ENCODE data around the gene NRTN.

Gene NRTN, protein sequence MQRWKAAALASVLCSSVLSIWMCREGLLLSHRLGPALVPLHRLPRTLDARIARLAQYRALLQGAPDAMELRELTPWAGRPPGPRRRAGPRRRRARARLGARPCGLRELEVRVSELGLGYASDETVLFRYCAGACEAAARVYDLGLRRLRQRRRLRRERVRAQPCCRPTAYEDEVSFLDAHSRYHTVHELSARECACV

DNA sequence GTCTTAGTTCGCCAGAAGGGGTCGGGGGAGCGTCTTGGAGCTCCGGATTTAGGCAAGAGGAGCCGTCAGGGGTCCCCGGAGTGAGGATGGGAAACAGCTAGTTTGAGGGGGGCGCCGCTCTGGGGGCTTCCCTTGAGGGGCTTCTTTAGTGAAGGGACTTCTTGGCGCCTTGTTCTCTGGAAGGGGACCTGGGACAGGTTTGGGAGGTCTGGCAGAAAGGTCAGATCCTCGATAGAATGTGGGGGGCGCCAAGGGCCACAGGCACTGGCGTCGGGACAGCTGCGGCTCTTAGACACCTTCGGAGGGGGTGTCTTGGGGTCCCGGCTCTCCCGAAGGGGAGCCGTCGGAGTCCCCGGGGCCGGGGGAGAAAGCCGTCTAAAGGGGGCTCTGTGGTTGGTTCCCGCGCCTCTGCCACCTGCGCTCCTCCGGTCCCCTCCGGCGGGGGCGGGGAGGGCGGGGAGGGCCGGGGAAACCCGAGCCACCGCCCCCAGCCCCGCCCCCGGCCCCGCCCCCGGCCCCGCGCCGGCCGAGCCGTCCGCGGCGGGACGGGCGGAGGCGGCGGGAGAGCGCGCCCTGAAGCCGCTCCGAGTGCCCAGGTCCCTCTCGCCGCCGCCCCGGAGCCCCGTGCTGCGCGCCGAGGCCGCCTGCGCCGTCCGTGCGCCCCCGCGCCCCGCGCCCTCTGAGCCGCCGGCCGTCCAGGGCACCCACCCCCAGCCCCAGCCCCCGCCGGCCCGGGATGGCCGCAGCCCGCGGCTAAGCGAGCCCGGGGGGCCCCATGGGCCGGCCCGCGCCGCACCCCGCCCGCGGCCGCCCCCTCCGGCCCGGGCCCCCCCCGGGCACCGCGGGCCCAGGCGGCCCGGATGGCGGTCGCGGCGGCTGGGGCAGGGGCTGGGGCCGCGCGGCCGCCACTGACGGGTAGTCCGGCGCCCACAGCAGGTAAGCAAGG lies at the start of gene NRTN:
TSS of gene NRTN (plus strand) at position 552 of the 946 bp plus-strand sequence. CDS start 19,099 bp downstream, outside the sequence.
- no peak for DNase-seq (ENCODE audit: low read depth)
- peak within 1 kb of the TSS; percentile 33 for H3K4me3 ChIP-seq (ENCODE audit: low read length)
- TF ChIP-seq, protein P1, sequence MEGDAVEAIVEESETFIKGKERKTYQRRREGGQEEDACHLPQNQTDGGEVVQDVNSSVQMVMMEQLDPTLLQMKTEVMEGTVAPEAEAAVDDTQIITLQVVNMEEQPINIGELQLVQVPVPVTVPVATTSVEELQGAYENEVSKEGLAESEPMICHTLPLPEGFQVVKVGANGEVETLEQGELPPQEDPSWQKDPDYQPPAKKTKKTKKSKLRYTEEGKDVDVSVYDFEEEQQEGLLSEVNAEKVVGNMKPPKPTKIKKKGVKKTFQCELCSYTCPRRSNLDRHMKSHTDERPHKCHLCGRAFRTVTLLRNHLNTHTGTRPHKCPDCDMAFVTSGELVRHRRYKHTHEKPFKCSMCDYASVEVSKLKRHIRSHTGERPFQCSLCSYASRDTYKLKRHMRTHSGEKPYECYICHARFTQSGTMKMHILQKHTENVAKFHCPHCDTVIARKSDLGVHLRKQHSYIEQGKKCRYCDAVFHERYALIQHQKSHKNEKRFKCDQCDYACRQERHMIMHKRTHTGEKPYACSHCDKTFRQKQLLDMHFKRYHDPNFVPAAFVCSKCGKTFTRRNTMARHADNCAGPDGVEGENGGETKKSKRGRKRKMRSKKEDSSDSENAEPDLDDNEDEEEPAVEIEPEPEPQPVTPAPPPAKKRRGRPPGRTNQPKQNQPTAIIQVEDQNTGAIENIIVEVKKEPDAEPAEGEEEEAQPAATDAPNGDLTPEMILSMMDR (conservative IDR thresholded peaks at IDR 0.05; ENCODE audit: low read depth, low read length): no peak

DNA sequence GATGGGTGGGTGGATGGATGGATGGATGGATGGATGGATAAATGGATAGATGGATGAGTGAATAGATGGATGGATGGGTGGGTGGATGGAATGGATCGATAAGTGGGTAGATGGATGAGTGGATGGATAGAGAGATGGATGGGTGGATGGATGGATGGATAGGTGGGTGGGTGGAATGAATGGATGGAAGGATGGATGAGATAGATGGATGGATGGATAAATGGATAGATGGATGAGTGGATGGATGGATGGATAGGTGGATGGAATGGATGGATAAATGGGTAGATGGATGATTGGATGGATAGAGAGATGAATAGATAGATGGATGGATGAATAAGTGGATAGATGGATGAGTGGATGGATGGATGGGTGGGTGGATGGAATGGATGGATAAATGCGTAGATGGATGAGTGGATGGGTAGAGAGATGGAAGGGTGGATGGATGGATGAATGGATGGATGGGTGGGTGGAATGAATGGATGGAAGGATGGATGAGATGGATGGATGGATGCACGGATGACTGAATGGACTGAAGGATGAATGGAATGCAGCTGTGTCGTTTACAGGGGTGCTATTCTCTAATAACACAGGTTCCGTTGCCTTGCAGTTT lies 42.2 kb upstream of the NRTN start:
- TF ChIP-seq, protein P1 (conservative IDR thresholded peaks at IDR 0.05; ENCODE audit: low read depth, low read length): no peak
- no peak overlapping the region for H3K4me3 ChIP-seq (ENCODE audit: low read length)

DNA sequence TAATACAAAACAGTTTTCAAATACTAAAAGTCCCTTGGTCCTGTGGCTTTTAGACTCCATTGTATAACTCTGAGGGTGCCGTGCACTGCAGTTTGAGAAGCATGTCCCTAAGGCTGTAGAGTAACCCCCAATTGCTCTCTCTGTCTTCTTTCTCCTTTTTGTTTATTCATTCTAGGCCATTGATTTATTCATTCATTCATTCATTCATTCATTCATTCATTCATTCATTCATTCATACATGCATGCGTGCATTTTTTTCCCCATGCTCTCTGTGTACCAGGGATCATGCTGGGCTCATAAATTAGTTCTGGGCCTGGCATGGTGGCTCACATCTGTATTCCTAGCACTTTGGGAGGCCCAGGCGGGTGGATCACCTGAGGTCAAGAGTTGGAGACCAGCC lies 39.6 kb upstream of the NRTN start:
- TF ChIP-seq, protein P1 (conservative IDR thresholded peaks at IDR 0.05; ENCODE audit: low read depth, low read length): no peak
- H3K4me3 ChIP-seq (ENCODE audit: low read length): no peak overlapping the region
- no peak for DNase-seq (ENCODE audit: low read depth)

More for the DNA sequence above, 42.2 kb upstream of the NRTN start:
- no peak for DNase-seq (ENCODE audit: low read depth)

DNA sequence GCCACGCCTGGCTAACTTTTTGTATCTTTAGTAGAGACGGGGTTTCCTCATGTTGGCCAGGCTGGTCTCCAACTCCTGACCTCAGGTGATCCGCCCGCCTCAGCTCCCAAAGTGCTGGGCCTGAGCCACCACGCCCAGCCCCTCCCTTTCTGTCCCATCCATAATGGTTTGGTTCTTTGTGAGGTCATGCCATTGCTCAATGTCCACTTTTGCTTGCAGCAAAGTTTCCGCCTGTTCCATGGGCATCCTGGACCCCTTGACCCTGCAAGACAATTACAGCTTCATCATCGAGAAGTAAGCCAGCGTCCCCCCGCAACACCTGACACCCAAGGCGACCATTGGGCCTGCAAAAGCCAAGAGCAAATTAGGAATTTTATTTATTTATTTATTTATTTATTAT lies 36.9 kb upstream of the NRTN start:
- TF ChIP-seq, protein P1 (conservative IDR thresholded peaks at IDR 0.05; ENCODE audit: low read depth, low read length): no peak
- H3K4me3 ChIP-seq (ENCODE audit: low read length): no peak overlapping the region
- no peak for DNase-seq (ENCODE audit: low read depth)

DNA sequence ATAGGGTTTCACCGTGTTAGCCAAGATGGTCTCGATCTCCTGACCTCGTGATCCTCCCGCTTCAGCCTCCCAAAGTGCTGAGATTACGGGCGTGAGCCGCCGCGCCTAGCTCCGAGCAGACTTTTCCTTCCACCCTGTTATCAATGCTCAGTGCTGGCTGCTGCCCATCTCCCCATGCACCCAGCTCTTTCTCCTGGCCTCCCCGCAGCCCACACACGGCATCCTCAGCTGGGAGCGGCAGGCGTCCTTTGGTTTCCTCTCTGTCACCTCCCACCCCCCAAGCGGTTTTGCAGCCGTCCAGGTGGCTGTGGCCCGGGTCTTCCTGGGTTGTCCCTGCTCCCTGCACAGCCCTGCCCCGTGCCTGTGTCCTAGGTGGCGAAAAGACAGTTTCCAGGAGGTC lies 32.5 kb upstream of the NRTN start:
- TF ChIP-seq, protein P1 (conservative IDR thresholded peaks at IDR 0.05; ENCODE audit: low read depth, low read length): no peak
- DNase-seq (ENCODE audit: low read depth): no peak
- no peak overlapping the region for H3K4me3 ChIP-seq (ENCODE audit: low read length)

DNA sequence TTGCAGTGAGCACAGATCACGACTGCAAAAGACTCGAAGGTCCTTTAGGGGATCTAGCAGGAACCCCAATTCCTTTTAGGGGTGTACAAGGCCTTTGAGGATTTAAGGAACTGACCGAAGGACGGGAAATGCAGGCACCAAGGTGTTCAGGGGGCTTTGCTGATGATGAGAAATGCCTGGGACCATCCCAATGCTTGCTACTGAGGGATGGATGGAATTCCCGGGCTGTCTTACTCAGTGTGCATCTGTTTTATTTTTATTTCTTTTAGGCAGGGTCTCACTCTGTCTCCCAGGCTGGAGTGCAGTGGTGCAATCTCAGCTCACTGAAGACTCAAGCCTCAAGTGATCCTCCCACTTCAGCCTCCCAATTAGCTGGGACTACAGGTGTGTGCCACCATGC lies 31.6 kb upstream of the NRTN start:
- TF ChIP-seq, protein P1 (conservative IDR thresholded peaks at IDR 0.05; ENCODE audit: low read depth, low read length): no peak
- H3K4me3 ChIP-seq (ENCODE audit: low read length): no peak overlapping the region
- no peak for DNase-seq (ENCODE audit: low read depth)

All from retinal pigment epithelial cell (primary cell).